Embryonic facial prominence (tissue), 1 donor: ENCODE results near the gene TCF4.
A peak's percentile ranks its signal among the peaks of the same experiment; 100 is the strongest.

ENCODE experiments used
- DNase-seq: peaks from one replicate; pipeline ENCODE4 v3.0.0-alpha.2; 2016; ENCODE audit errors: extremely low spot score

TCF4 gene

DNA sequence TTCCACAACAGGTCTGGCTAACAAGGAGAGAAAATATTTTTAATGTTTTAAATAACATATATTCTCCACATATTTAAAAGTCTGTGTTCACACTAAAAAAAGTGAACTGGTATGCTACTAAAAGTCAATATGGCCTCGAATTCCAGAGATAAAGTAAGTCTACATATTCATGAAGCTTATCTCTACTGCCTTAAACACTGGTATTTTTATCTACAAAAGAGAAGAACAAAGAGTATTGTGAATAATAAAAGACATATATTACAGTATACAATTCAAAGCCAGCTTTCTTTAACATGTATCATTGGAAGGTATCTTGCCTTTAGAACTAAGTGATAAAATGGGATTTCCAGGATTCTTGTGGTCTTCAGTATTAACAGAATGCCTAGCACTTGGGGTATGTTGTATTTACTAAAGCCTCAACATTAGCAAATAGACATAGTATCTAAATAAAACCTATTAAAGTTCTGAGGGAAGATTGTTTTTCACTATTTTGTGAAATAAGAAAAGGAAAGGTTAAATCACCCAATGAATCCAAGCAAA, 325.9 kb downstream of the TCF4 start:
- no peak for DNase-seq

DNA sequence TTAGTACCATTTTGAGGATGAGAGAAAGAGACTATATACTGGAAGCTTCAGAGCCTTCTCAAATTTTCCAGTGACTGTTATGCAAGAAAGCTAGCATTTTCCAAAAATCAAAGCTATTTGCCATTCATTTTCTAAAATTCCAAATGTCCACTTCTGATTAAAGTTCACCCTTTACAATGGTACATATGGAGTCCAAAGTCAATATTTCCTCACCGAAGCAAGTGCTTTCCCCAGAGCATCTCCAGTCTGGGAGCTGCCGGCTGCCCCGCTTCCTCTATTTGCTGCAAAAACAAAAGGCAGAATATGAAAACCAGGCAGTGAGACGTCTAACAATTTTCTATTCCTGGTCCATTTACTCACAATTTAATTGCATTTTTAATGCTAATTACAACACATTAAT, 326.7 kb downstream of the TCF4 start:
- no peak for DNase-seq

DNA sequence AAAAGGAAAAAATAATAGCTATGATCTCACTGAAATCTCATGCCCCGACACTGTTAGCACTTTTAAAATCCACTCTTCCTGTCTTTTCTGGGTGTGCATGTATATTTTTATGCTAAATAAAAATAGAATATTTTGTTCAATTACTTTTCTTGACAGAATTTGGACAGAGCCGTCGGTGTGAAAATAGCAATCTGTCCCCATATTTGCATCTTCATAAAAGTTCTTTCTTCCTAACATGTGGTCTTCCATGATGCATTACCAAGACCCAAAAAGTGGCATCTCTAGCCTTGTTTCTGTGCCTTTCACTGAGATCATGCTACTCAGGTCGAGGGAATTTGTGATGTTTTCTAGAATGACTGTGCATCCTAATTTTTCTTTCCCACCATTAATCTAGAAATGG, 329.9 kb downstream of the TCF4 start:
- DNase-seq = no peak

DNA sequence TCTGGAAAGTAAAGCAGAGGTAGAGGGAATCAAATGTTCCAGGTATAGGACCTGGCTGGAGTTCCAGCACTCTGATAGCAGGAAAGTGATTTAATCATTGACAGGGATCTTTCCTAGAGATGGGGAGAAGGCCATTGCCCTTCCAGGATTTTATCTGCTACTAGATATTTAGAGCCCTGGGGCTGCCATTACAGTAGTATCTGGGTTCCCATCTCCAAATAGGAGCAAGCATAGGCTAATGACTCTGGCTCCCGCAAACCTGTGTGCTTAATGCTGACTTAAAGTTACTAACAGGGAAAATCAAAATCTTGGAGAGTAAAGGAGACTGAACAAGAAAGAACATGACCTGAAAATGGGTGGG, 331.1 kb downstream of the TCF4 start:
- DNase-seq = no peak

DNA sequence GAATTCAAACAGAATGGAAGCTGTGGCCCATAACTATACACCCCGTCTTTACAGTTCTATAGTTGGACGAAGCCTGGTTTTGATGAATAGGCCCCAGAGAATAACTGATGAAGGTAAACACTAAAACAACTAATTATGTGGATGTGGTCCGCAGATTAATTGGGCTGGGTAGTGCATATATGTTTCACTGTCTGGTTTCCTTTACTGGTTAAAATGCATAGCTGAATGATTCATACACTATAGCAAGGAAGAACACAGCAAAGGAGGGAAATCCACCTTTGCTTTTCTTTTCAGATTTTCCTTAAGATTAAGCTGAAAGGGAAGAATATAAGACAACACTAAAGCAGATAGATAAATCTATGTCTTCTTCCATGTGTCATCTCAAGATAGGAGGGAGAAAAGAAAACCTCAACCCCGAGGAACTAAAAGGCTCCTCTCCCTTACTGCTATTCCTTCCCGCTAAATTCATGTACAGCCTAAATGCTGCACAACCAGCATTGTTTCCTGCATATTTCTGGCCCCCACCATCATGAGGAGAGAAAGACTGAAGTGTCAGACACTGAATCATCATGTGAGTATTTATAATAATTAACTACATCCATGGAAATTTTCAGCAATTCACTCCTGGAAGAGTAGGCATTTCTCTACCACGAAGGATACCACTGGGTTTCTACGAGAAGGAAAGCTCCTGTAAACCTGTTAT, 331.6 kb downstream of the TCF4 start:
- no peak for DNase-seq

DNA sequence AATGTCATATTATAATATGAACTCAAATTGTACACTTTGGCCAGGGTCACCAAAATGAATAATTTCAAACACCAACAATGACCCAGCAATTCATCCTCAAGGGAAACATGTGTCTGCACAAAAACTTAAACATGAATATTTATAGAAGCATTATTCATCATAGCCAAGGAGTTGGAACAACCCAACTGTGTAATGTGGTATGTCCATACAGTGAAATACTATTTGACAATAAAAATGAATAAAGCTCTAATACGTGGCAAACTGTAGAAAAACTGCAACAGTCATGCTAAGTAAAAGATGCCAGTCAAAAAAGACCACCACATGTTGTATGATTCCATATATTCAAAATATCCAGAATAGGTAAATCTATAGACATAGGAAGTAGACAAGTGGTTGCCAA, 334.2 kb downstream of the TCF4 start:
- no peak for DNase-seq

DNA sequence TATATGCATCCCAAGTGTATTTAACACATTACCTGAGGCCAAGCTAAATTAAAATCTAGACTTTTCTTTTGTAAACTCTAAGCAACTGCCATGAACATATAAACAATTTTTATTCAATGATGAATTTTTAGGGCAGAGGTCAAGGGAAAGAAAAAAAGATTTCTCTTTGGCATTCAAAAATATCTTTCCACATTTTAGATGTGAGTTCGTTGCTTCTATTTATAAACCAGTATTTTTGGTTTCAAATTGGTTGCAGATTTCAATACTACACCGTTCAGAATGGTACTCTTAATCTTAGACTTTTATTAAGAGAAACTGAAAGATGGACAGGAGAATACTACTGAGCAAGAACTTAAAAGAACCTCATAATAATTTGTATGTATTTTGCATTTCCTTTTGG, 335.1 kb downstream of the TCF4 start:
- no peak for DNase-seq

DNA sequence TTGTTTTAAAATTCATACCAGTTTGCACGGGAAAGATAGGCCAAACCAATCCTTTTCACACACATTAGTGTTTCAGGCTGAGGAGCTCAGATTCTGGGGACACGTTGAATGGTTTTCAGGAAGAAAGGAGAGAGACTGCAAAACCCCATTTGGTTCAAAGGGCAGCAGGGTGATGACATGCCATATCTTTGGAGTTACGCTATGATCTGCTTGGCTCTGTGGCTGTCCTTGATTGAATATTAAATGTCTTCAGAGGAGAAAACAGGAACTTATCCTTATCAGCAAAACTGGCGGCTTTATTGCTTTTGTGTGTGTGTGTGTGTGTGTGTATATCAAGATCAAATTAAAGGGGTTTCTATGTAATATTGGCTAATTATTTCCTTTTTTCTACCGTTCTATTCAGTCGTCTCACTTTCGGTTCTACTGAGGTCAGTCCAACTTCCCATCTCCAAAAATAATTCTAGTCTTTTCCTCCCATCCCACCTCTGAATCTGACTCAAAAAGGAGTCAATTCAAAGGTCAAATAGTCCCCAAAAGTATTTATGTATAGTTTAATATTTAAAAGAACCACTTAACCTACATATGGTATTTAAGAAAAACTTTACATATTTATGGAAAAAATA, 335.8 kb downstream of the TCF4 start:
- no peak for DNase-seq

DNA sequence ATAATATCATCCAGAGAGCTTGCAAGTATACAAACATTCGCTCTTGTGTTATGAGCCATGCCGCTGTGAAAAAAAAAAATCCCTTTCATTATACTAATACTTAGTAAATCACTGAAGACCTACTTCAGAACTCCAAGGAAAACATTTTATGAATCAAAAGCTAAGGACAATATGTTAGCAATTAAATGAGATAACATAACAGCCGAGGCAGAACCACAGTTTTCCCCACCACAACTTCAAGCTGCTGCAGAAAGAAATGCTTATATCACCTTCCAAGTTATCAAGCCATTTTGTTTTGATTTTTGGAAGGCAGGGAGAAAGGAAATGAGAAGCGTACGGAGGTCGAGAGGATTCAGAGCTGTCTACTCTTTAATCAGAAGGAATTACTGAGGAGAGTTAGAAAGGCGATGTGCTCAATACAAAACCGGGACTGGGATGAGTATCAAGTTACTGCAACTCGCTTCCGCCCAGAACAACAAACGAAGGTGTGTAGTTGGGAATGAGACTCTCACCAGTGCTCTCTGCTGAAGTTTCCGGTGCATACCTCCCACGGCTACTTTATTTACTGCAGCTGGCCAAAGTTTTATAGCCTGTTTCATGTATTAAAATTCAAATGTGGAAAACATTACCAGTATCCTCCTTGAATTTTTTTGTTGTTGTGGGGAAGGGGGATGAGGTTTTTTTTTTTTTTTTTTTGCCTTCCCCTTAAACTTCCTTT, 336.6 kb downstream of the TCF4 start:
- DNase-seq = peak; percentile 61

DNA sequence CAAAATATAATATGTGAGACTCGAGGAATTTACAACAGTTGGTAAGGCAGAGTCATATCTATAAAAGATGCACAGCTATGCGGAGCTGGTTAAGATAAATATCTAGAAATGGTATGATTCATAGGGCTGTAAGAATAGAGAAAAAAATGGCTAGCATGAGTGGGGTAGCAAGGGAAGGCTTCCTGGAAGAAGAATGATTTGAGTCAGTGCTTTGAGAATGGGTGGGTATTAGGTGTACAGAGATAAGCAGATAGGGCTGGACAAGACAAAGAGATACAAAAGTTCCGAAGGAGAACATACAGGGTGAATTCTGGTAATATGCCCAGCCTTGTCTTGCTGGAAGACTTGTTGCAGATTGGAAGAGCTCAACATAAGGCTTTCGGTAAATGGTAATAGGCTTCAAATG, 337.2 kb downstream of the TCF4 start:
- DNase-seq = no peak

DNA sequence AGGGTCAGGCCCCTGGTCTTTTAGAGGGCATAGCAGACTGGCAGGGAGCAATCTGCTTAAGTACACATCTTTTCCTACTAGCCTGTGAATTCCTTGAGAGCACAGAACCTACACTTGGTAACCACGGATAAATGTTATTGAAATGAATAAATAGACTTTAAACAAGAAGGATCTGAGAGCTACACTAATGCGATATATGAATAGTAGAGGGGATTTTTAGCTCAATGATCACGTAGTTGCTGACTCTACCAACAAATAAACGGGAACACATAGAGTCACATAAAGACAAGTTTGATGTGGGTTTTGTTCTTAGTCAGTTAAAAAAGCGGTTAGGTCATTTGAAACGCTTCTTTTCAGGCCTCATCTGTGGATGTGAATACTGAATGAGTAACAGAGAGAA, 338.4 kb downstream of the TCF4 start:
- DNase-seq = no peak

DNA sequence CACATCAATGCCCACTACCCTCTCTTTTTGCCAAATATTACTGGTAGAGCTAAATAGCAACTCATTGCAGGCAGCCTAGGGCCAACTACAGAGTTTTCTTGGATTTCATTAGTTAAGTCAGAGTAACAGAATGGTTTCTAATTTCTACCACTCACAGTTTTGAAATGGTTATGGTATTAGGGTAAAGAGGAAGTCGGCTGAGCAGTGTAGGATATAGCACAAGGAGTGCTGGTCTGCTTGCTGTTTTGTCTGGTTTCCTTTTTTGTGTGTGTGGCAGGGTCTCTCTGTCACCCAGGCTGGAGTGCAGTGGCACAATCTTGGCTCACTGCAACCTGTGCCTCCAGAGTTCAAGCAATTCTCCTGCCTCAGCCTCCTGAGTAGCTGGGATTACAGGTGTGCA, 339.5 kb downstream of the TCF4 start:
- DNase-seq = no peak

DNA sequence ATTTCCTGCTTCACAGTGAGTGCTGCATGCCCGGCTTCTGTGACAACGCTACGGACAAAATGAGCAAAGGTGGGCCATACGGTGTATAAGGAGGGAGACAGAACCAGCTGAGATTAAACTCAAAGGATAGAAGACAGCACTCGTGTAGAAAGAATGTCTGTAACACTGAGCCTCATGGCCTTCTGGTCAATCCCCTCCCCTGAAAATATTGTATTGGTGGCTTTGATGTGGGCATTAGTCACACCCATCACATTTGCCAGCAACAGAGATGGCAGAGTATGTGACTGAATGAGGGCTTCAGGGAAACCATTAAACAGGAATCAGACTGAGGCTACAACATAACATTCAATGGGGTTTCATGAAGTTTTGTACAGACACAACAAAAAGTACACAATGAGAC, 341.0 kb downstream of the TCF4 start:
- no peak for DNase-seq

DNA sequence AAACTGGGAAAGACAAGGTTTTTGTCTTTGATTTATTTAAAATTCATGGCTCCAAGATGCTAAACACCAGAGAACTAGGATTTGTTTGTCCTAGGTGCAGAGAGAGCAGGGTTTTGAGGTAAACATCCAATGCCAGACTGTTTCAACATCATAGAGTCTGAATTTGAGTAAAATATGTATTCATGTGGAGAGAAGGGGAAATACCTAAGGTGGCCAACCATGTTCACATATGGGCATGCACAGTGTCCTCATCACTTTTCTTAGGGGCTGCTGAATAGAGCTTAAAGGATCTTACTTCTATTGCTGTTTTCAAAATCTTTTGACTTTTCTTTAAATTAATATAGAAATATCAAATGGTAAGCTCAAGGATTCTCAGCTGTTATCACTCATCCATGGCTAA, 341.7 kb downstream of the TCF4 start:
- no peak for DNase-seq

DNA sequence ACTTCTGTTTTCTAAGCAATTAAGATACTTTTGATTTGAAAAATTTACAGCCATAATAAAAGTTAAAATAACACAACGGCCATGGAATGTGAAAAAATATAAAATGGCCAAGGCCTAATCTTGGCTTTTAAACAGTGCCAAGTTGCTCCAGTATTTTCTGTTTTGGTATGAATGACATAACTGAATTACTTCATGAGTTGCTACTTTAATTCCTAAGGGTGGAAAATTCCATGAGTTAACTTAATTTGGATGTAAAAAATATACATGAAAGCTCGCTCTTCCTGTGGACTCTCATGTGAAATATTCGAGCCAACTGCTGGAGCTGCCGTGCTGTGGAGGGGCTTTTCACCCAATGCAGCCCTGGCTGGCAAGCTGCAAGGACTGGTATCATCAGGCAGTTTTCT, 342.8 kb downstream of the TCF4 start:
- no peak for DNase-seq

DNA sequence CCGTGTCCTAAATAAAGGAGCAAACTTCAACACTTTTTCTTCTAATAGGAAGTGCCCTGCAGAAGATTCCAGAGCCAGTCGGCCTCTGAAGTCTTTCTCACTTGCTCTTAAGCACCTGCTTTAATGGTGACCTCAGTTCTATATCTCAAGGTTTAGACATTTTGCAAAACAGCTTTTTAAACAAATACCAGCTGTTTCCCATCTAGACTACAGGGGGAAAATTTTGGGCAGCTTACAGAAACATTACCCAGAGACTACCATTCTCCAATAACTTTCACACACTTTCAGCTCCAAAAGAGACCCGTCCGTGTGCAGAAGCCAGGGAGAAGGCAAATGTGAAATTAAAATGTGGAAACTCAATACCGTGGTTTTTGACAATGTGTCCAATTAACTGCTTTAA, 343.4 kb downstream of the TCF4 start:
- DNase-seq = no peak

DNA sequence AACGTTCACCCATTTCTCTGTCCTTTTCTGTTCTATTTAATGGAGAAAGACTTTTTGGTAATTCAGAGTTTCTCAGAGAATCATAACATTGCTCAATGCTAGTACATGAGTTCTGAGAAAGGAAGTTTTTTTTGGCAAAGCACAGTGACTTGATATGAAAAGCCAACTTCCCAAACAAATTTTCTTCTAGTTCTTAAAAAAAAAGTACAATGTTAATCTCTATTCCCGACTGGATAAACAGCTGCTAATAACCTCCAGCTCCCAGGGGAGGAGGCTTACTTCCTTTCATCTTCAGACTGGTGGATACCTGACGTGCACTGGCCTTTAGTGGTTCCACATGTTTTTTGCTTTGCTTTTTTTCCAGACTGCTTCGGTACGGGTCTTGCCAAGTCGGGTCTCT, 344.1 kb downstream of the TCF4 start:
- DNase-seq = peak; percentile 69

DNA sequence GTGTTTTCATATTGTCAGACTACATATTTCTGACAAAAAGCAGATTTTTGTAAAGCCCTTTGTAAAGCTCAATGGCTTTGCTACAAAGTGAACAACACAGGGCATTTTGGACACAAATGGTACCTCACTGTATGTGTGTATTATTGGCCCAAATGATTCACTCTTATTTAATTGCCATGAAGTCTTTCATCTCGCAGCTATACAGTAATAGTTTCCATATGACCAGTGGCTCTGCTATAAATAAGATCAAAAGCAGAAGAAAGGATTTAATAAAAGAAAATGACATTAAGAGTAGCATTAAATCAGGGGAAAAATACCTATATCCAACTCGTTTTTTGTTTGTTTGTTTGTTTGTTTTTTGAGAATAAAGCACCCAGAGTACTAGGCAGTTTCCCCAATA, 344.7 kb downstream of the TCF4 start:
- no peak for DNase-seq

DNA sequence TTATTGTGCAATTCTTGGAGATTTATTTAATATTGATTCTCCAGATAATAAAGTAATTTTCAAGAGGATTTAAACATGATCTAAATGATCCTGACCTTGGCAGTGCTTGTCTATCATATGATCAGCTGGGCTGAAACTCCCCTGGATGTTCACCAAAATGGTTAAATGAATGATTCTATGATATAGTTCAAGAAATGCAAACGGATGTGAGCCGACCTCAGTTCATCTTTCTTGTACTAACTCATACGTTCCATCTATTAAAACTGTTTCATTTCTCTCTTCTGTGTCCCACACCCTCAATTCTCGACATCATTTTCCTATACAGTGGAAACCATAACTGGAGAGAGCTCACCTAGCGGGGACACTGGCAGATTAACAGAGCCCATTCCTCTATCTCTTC, 347.0 kb downstream of the TCF4 start:
- DNase-seq = no peak

DNA sequence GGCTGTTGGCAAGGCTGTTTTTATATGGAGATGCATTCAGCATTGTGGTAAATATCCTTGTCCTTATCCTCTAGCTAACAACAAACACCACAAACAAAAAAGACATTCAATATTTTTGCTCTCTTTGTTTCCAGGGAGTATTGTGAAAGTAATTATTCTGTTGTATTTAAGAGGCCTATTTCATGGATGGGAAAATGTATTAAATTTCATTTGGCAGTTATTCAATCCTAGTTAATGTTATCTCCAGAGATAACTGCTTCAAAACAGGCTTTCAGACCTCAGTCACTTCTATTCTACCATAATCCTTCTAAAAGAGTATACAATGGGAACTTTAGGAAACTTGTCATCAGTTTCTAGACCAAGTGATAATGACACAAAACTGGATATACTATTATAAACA, 348.3 kb downstream of the TCF4 start:
- no peak for DNase-seq

DNA sequence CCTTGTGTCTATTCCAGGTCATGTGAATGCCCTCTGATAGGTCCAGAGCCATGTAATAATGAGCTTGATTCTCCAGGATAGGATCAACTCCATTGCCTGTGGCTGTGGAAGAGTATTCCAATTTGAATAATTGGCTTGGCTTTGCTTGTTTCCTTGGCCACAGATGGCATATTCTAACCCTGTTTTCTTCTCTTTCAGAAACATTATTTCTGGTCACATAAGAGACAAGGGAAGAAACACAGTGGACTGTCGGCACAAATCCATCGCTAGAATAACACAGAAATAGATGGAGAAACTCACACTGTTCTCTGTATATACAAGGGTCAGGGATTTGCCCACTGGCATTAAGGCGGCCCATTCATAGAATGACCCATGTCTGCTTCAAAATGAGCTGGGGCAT, 350.3 kb downstream of the TCF4 start:
- no peak for DNase-seq

DNA sequence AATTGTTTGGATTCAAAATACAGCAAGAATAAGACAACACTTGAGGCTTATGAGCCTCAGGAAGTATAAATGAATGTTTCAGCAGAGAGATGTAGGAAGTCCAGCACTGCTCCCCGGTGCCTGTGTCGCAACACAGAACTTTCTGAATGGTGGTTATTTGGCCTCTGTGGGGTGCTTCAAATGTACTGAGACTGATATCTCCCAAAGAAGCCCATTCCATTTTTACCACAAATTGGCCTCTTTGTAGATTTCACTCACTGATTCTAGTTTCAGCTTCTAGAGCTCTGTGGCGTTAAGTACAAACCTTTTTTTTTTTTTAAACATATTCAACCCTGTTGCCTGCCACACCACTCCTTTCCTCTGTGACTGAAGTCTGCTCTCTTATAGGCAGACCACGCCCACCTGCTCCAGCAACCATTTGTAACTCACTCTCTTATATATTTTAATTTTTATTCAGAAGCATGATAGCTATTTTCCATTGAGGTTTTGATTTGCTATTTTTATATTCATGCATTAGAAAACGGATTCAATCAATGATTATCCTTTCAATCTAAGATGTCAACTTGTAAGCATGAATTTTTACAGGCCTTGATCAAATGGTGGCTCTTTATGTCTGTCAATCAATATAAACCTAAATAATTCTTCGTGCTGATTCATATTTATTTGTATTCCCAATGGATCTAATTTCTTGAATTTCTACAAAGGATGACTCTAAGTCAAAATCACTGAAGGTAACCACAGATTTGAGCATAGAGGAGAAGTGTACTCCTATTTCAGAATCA, 351.7 kb downstream of the TCF4 start:
- no peak for DNase-seq
